Left ventricle myocardium inferior (tissue), 1 donor: Measurements from ENCODE around the gene HSF2. TPM values are rescaled to one million over a fixed set of nuclear protein-coding genes. Genes with fewer than 3 reads are reported as not detected.
A peak's percentile ranks its signal among the peaks of the same experiment; 100 is the strongest.

Experiments used
- DNase-seq: peaks from one replicate; pipeline ENCODE4 v3.0.0-alpha.2; 2020
- H3K27ac ChIP-seq: fragments of 200-600 bp; replicated peaks from 2 replicates; pipeline ENCODE4 v1.8.0; 2021
- H3K27me3 ChIP-seq: fragments of 200-600 bp; 2 replicates; pipeline ENCODE4 v1.8.0; 2021; ENCODE audit warnings: low read depth
- H3K36me3 ChIP-seq: fragments of 200-600 bp; 2 replicates; pipeline ENCODE4 v1.8.0; 2021
- H3K4me1 ChIP-seq: fragments of 200-600 bp; 2 replicates; pipeline ENCODE4 v1.8.0; 2021
- H3K4me3 ChIP-seq: fragments of 200-600 bp; 2 replicates; pipeline ENCODE4 v1.8.0; 2021; ENCODE audit warnings: mild to moderate bottlenecking, moderate library complexity
- H3K9me3 ChIP-seq: fragments of 200-600 bp; replicated peaks from 2 replicates; pipeline ENCODE4 v1.8.0; 2021
- CTCF ChIP-seq: fragments of 200-600 bp; IDR thresholded peaks from 2 replicates; pipeline ENCODE4 v1.8.0; 2021; ENCODE audit warnings: antibody characterized with exemption, mild to moderate bottlenecking, borderline replicate concordance
- intact Hi-C: fragments of 100-400 bp; cut with micrococcal nuclease; formaldehyde crosslinking; loops from one replicate; pipeline ENCODE4 v1.11.0; 2022
- total RNA-seq: library from RNA; stranded (reverse); fragmentation: NEBNext Ultra II Directional; extraction: Animal tissue kit (Norgen Biotek cat#: 25700); gene quantifications from one replicate; pipeline ENCODE4 v1.2.1, GENCODE V29; 2021
- donor health status: DM: no; HTN: yes; CAD: no; lungs with severe emphysema.

The HSF2 gene
- total RNA-seq, 1 donor from 2014 or later, result 21.0 TPM

- Histone ChIP-seq H3K4me1 (peaks cover 14% of the 10 kb centered on the region), H3K27me3 (no peaks in the 10 kb centered on the region), H3K36me3 (no peaks in the 10 kb centered on the region), H3K9me3 (no peaks in the 10 kb centered on the region), H3K4me3 (no peak overlapping the region), H3K27ac (no peak overlapping the region)
- intact Hi-C loops, result no loop called here
- DNase-seq, result no peak
- peak; percentile 53 for TF ChIP-seq CTCF
Observed at GRCh38 chr6:122476131-122476530, 76.7 kb downstream of the HSF2 start.

- TF ChIP-seq CTCF, result no peak
- no peaks in the 10 kb centered on the region for H3K36me3 ChIP-seq
- H3K27me3 ChIP-seq, result no peaks in the 10 kb centered on the region
- no peak for DNase-seq
- no peaks in the 10 kb centered on the region for H3K4me1 ChIP-seq
- intact Hi-C loops, result no loop called here
- no peaks in the 10 kb centered on the region for H3K9me3 ChIP-seq
- no peak overlapping the region for H3K4me3 ChIP-seq
- no peak overlapping the region for H3K27ac ChIP-seq
Observed at GRCh38 chr6:122482750-122483080, 83.3 kb downstream of the HSF2 start.

Other genes starting within 250 kb of the HSF2 start
- gene SERINC1, start 72.2 kb downstream of the HSF2 start, total RNA-seq, result 143 TPM
- gene PKIB, start 210.8 kb downstream of the HSF2 start, total RNA-seq, result 0.30 TPM